ENCODE data around the gene MCC.

The MCC gene

GRCh38 chr5:113128082-113128481 lies 360.2 kb downstream of the MCC start:
- no peak overlapping the region for H3K27ac ChIP-seq
- TF ChIP-seq ZFX (IDR thresholded peaks at IDR 0.05) (no peak), CTCF (conservative IDR thresholded peaks at IDR 0.05) (no peak)

GRCh38 chr5:113127021-113127420 lies 361.2 kb downstream of the MCC start:
- TF ChIP-seq CTCF (conservative IDR thresholded peaks at IDR 0.05) (no peak), ZFX (IDR thresholded peaks at IDR 0.05) (no peak)
- H3K27ac ChIP-seq, result no peak overlapping the region

- H3K27ac ChIP-seq, result no peak overlapping the region
- TF ChIP-seq ZFX (IDR thresholded peaks at IDR 0.05) (no peak), CTCF (conservative IDR thresholded peaks at IDR 0.05) (no peak)
Measured at GRCh38 chr5:113125371-113125770, 362.9 kb downstream of the MCC start.

GRCh38 chr5:113124914-113125313 lies 363.3 kb downstream of the MCC start:
- TF ChIP-seq ZFX (IDR thresholded peaks at IDR 0.05) (no peak), CTCF (conservative IDR thresholded peaks at IDR 0.05) (no peak)
- H3K27ac ChIP-seq, result no peak overlapping the region

- TF ChIP-seq ZFX (IDR thresholded peaks at IDR 0.05) (no peak), CTCF (conservative IDR thresholded peaks at IDR 0.05) (no peak)
- no peak overlapping the region for H3K27ac ChIP-seq
Measured at GRCh38 chr5:113124265-113124664, 364.0 kb downstream of the MCC start.

- no peak overlapping the region for H3K27ac ChIP-seq
- TF ChIP-seq CTCF (conservative IDR thresholded peaks at IDR 0.05) (peak; percentile 38), ZFX (IDR thresholded peaks at IDR 0.05) (no peak)
Measured at GRCh38 chr5:113123618-113124017, 364.6 kb downstream of the MCC start.

GRCh38 chr5:113122053-113122452 lies 366.2 kb downstream of the MCC start:
- TF ChIP-seq ZFX (IDR thresholded peaks at IDR 0.05), result no peak
- no peak for TF ChIP-seq CTCF (conservative IDR thresholded peaks at IDR 0.05)
- no peak overlapping the region for H3K27ac ChIP-seq
